SK-N-SH treated with all-trans-retinoic acid at 6 μM for 48 hours (cell line): ENCODE measurements around the gene KIAA0513.
A peak's percentile ranks its signal among the peaks of the same experiment; 100 is the strongest.

Experiments used
- ATAC-seq: fragments of 200-7000 bp; cut with Tn5 transposase; 3 replicates; pipeline ENCODE4 v1.9.1; 2020; ENCODE audit warnings: mild to moderate bottlenecking, moderate library complexity
- ARNTL ChIP-seq: fragments of 450-650 bp; formaldehyde crosslinking; IDR thresholded peaks from 2 replicates; pipeline ENCODE4 v1.5.0; 2020; ENCODE audit warnings: low read depth, mild to moderate bottlenecking, moderate library complexity, borderline replicate concordance
- BACH2 ChIP-seq: fragments of 250-450 bp; sonication (Bioruptor Pico); IDR thresholded peaks from 2 replicates; pipeline ENCODE4 v1.9.0; 2021; ENCODE audit warnings: mild to moderate bottlenecking, borderline replicate concordance
- CREB5 ChIP-seq: fragments of 250-450 bp; sonication (Bioruptor Pico); IDR thresholded peaks from 2 replicates; pipeline ENCODE4 v1.5.1; 2020; ENCODE audit warnings: low read depth, mild to moderate bottlenecking, moderate library complexity
- CSRNP3 ChIP-seq: fragments of 250-450 bp; sonication (Bioruptor Pico); IDR thresholded peaks from 2 replicates; pipeline ENCODE4 v1.5.1; 2021; ENCODE audit warnings: mild to moderate bottlenecking, moderate library complexity
- ESRRG ChIP-seq: fragments of 250-450 bp; sonication (Bioruptor Pico); IDR thresholded peaks from 2 replicates; pipeline ENCODE4 v1.6.1; 2021; ENCODE audit warnings: mild to moderate bottlenecking
- OSR1 ChIP-seq: fragments of 250-450 bp; sonication (Bioruptor Pico); IDR thresholded peaks from 2 replicates; pipeline ENCODE4 v1.8.0; 2022; ENCODE audit warnings: moderate library complexity, mild to moderate bottlenecking, inconsistent platforms
- PATZ1 ChIP-seq: fragments of 250-450 bp; sonication (Bioruptor Pico); IDR thresholded peaks from 2 replicates; pipeline ENCODE4 v1.8.0; 2020; ENCODE audit warnings: mild to moderate bottlenecking, moderate library complexity, borderline replicate concordance
- POU6F1 ChIP-seq: fragments of 250-450 bp; sonication (Bioruptor Pico); IDR thresholded peaks from 2 replicates; pipeline ENCODE4 v1.8.0; 2021; ENCODE audit warnings: low read depth, mild to moderate bottlenecking, moderate library complexity, borderline replicate concordance
- PPARA ChIP-seq: fragments of 250-450 bp; sonication (Bioruptor Pico); IDR thresholded peaks from 2 replicates; pipeline ENCODE4 v1.5.0; 2020; ENCODE audit warnings: mild to moderate bottlenecking, borderline replicate concordance
- RARB ChIP-seq: fragments of 250-450 bp; sonication (Bioruptor Pico); IDR thresholded peaks from 2 replicates; pipeline ENCODE4 v1.8.0; 2021; ENCODE audit warnings: mild to moderate bottlenecking, moderate library complexity
- SNAI2 ChIP-seq: fragments of 250-450 bp; sonication (Bioruptor Pico); IDR thresholded peaks from 2 replicates; pipeline ENCODE4 v1.5.0; 2020; ENCODE audit warnings: mild to moderate bottlenecking, moderate library complexity
- TSHZ2 ChIP-seq: fragments of 250-450 bp; sonication (Bioruptor Pico); IDR thresholded peaks from 2 replicates; pipeline ENCODE4 v1.5.0; 2020; ENCODE audit warnings: mild to moderate bottlenecking, moderate library complexity
- ZC3H10 ChIP-seq: fragments of 250-450 bp; sonication (Bioruptor Pico); IDR thresholded peaks from 2 replicates; pipeline ENCODE4 v1.5.1; 2021; ENCODE audit warnings: mild to moderate bottlenecking, moderate library complexity
- ZFP30 ChIP-seq: fragments of 450-650 bp; formaldehyde crosslinking; IDR thresholded peaks from 2 replicates; pipeline ENCODE4 v1.5.0; 2022; ENCODE audit warnings: mild to moderate bottlenecking, moderate library complexity
- ZNF565 ChIP-seq: fragments of 450-650 bp; formaldehyde crosslinking; conservative IDR thresholded peaks from 2 replicates; pipeline ENCODE4 v1.5.0; 2020; ENCODE audit warnings: low read depth, mild to moderate bottlenecking, moderate library complexity
- ZNF70 ChIP-seq: fragments of 450-650 bp; formaldehyde crosslinking; IDR thresholded peaks from 2 replicates; pipeline ENCODE4 v1.5.0; 2020; ENCODE audit warnings: mild to moderate bottlenecking, moderate library complexity
- ZNF8 ChIP-seq: fragments of 450-650 bp; formaldehyde crosslinking; IDR thresholded peaks from 2 replicates; pipeline ENCODE4 v1.5.0; 2020; ENCODE audit warnings: mild to moderate bottlenecking, moderate library complexity

KIAA0513 gene

GRCh38 chr16:85003725-85004586, 23.6 kb upstream of the KIAA0513 start (continued):
- TF ChIP-seq RARB (no peak), ZC3H10 (CRISPR knock-in tag) (no peak), ESRRG (CRISPR knock-in tag) (no peak), BACH2 (no peak), CREB5 (no peak)

GRCh38 chr16:85004587-85005205, 22.9 kb upstream of the KIAA0513 start:
- ATAC-seq = peak; percentile 90
- TF ChIP-seq OSR1 (no peak), SNAI2 (CRISPR knock-in tag) (no peak), ZC3H10 (CRISPR knock-in tag) (no peak), ESRRG (CRISPR knock-in tag) (no peak), CSRNP3 (CRISPR knock-in tag) (no peak), PATZ1 (CRISPR knock-in tag) (no peak), ZNF70 (no peak), ZNF8 (CRISPR knock-in tag) (no peak), BACH2 (no peak), TSHZ2 (CRISPR knock-in tag) (no peak), POU6F1 (no peak), ZNF565 (no peak)

- ATAC-seq = peak; percentile 29
- TF ChIP-seq ARNTL (no peak), PATZ1 (CRISPR knock-in tag) (no peak), ZFP30 (CRISPR knock-in tag) (no peak), CSRNP3 (CRISPR knock-in tag) (no peak), ZNF70 (no peak), CREB5 (no peak), ZNF8 (CRISPR knock-in tag) (no peak), PPARA (CRISPR knock-in tag) (no peak), BACH2 (no peak)
Observed at GRCh38 chr16:85005285-85006069, 22.1 kb upstream of the KIAA0513 start.
